Stimulated activated CD4-positive, alpha-beta T cell treated with anti-CD3 and anti-CD28 coated beads, TNF-alpha, amount 100 ng/mL, for 4 hours (primary cell): ENCODE results near the gene GNG4.

Experiments used
- DNase-seq, 3 experiments: peaks; one replicate each; pipeline ENCODE4 v3.0.0-alpha.2; 2020; ENCODE audit warnings: low read depth in 3 of 3

Gene GNG4

DNA sequence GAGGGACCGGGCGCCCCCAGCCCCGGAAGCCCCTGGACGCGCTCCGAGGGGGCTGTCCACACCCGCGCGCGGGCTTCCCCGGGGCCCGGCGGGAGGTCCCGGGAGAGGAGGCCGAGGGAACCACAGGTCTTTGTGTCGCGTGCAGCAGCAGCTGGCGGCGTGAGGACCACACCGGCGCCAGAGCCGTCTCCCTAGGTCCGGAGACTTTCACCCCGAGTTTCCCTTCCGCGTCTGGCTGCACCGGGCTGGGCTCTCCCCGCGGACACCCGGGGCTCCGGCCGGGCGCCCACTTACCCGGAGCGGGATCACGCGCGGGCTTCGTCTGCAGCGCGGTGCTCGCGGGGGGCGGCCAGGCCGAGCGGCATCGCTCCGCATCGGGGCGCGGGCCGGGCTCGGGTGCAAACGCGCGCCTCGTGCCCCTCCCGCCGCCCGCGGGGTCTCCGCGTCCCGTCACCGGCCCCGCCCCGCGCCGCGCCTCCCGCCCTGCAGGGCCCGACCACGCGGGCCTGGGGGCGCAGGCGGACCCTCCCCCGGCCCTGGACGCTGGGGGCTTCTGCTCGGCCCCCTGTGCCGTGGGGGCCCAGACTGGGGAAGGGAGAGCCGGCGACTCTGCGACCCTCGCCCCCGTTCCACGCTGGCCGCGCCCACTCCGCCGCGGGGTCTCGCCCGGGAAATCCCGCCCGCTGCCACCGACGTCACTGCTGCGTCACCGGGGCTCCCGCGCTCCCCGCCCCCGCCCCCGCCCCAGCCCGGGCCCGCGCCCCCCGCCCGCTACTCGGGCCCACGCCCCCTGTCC is at the start of gene GNG4:
GNG4 (minus strand) TSS at position 417 of the 796 bp plus-strand sequence. CDS start 65,946 bp downstream, outside the sequence.
- peak in 2 of 3 experiments; percentile 16 to 24 for DNase-seq

DNA sequence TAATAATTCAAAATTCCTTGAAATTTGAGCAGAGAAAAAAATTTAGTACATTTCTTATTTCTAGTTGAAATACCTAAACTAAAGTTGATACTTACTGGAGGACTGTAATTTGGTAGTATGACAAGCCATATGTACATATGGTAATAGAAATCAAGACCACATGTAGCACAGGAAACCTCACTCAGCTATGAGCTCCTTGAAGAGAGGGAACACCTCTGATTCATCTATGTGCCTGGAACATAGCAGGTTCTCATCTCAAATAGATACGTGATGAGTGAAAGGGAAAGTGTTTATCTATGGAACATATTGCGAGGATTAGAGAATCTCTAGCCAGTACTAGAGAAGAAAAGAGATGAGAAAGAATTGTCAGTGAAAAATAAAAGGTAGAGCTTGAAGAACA is 47.9 kb upstream of the GNG4 start:
- no peak for DNase-seq

DNA sequence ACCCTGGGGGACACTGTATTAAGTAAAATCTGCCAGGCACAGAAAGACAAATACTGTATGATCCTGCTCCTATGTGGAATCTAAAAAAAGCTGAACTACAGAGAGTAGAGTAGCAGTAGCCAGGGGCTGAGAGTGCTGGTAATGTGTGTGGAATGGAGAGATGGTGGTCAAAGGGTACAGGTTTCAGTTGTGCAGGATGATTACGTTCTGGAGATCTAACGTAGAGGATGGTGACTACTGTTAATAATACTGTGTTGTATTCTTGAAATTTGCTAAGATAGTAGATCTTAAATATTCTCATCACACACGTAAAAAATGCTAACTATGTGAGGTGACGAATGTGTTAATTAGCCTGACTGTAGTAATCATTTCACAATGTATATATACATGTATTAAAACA is 39.8 kb upstream of the GNG4 start:
- DNase-seq: no peak

DNA sequence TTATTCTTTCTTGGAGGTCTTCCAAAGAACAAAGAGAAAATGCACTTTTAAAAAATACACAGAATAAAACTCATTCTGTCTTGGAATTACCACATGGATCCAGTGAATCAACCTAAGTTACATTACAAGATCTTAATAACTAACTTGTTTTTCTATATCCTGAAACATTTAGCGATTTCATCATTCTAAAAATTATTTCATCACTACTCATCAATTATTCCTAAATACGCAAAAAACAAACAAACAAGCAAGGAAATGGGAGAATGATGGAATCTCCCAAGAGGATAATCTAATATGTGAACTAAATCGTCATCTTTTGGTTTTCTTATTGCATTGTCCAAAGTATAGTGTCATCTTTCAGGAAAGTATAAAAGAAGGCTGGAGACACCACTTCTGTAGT is 38.5 kb upstream of the GNG4 start:
- no peak for DNase-seq

DNA sequence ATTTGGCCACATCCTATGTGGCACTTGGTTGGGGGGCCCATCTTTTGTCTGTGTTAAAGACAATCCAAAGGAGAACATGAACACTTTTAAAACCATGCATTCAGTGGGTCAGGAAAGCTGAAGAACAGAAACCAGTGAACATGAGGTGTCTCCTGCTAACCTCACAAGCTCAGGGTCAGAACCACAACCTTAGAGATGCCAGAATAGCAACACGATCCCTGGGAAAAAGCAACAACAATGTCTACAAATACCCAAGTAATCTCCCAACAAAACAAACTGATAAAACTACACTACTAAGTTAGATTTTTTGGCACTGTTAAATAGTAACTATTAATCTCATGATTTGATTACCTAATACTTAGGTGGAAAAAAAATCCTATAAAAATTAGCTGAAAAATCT is 34.1 kb upstream of the GNG4 start:
- DNase-seq: no peak

DNA sequence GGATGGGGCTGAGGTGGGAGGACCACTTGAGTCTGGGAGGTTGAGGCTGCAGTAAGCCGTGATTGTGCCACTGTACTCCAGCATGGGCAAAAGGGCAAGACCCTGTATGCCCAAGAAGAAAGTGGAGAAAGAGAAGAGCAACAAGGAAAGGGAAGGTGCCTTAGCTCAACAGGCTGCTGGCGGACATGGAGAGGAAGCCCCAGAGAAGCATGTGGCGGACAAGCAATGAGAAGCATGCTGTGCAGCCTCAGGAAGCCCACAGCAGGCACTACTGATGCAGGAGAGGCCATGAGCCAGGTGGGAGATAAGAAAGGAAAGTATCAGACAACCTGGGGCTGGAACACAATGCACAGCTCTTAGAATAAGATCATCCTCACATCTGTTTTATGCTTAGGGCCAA is 32.6 kb upstream of the GNG4 start:
- no peak for DNase-seq

DNA sequence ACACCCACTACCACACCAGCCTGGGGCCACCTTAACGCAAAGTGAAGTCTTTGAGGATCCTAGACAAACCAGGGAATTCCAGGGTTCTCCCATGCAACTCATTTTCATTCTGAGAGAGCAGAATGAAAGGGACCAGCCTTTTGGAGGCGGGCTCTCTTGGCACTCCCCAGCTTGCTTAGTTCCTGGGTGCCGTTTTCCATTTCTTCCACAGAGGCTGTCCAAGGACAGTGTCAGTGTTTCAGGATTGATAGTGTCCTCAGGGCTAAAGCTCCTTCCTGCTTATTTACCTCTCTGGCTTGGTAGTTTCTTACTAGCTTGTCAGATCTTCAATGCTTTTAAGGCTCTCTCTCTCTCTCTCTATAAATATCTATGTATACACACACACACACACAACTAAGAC is 30.1 kb upstream of the GNG4 start:
- no peak for DNase-seq

DNA sequence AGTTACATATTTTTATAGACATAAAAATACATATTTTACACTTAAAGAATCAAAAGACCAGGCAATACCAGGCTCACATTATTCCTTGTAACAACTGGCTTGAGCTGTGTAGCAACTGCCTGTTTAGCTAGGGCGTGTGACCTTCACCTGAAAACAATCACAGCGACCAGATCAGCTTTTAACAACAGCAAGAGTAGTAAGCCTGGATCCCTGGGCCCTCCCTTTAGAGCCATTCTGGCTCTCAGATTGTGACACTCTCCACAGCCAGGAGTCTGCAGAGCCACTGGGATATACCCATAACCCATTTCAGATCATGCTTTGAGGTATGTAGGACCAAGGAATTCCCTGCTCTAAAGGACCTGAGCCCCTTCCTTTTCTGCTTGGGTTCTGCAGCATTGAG is 29.4 kb upstream of the GNG4 start:
- DNase-seq: no peak

DNA sequence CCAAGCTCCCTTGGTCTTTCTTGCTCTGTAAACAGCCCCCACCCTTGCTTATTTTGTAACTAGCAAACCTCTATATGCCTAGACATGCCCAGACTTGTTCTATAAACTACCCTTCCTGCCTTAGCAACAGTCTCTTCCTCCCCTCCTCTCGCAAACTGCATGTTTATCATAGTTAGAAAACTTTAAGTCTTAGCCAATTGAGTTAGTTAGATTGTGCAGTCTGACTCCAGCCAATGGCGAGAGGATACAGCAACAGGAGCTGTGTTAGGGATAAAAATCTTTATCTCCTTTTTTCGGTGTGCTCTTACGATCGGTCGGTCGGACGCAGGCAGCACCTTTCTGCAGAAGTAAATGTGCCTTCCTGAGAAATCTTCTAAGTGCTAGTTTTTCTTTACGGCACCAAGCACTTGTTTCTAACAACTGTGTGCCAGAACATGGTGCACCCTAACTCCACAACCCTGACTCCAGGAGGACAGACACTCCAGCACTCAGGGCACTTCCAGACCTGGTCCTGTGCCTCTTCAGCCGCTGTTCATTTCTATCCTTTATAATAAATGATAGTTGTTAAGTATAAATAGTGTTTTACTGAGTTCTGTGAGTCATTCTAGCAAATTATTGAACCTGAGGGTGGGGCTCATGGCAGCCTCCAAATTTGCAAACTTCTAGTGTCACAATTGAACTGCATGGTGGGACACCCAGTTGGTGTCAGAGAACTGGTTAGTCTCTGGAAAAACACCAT is 25.7 kb upstream of the GNG4 start:
- DNase-seq: no peak

DNA sequence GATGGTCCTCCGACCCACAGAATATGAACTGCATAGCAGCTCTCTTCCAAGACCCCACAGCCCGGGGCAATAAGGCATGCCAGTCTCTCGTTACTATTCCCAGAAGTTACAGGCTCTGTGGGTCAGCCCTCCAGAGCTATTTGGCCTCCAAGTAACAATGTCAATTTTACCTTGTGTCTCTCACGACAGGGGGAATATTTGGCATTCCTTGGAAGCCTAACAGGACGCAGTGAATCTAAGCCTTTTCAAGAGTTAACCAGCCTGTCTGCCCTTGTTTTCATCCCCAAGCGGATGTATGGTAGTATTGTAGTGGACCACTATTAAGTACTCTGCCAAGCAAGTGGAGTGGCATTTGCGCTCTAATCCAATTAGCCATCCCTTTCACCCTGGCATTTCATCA is 24.4 kb upstream of the GNG4 start:
- DNase-seq: no peak

DNA sequence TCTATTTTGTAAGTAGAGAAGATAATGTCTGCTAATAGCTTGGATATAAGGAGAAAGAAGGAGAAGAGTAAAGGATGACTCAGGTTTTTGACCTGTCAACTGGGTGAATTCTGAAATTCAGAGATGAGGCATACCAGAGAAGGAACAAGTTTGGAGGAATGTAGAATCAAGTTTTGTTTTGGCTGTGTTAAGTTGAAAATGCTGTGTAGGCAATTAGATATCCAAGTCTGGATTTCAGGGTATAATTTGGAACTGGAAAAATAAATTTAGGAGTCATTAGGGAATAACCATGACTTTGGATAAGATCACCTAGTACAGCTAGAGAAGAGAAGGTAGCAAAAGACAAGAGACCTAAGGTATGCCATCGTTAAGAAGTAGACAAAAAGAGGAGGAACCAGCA is 22.4 kb upstream of the GNG4 start:
- no peak for DNase-seq

DNA sequence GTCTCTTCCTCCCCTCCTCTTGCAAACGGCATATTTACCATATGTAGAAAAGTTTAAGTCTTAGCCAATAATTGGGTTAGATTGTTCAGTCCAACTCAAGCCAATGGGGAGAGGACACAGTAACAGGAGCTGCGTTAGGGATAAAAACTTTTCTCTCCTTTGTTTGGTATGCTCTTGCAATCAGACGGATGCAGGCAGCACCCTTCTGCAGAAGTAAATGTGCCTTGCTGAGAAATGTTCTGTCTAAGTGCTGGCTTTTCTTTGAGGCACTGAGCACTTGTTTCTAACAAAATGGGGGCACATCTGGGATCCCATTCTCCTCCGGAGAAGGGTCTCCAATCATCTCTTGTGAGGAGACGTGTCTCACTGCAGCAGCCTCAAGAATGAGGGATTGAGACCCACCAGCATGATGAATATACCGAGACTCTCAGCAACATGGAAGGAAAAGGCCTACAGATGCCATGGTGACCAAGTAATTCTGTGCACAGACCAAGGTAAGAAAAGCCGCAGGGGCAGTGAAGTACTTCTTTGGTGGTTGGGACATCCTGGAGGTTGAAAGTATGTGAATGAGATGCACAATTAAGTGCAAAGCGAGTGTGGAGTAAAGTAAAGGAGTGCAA is 20.7 kb upstream of the GNG4 start:
- no peak for DNase-seq

DNA sequence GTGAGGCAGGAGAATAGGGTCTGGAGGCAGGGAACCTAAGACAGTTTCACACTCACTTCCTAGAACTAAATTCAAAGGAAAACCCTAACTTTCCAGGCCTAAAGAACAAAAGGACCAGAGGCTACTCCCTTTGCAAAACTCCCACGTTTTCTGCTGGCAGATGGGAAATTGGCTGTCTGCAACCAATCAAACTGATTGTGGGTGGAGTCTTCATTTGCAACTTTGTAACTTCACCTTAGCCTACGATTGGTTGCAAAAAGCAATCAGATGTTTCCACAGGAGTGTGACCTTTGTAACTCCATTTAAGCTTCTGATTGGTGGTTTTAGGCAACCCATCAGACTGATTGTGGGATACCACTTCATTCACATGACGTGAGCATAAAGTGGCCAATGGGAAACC is 19.7 kb upstream of the GNG4 start:
- DNase-seq: no peak

DNA sequence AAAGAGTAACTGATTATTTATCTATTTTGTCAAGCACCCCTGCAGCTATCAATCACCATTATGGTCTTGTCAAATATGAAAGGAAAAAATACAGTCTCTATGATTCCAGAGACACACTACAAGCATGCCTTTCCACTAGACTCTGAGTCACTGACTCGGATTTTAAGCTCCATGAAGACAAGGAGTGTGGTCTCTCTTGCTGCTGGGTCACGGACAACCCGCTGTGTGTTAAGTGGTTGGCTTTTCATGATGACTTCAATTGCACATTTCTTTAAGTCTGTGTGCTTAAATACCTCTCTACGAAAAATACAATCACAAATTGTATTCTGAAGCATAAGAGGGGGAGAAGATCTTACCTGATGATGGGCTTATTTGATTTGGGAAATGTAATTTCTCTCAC is 14.0 kb upstream of the GNG4 start:
- no peak for DNase-seq

DNA sequence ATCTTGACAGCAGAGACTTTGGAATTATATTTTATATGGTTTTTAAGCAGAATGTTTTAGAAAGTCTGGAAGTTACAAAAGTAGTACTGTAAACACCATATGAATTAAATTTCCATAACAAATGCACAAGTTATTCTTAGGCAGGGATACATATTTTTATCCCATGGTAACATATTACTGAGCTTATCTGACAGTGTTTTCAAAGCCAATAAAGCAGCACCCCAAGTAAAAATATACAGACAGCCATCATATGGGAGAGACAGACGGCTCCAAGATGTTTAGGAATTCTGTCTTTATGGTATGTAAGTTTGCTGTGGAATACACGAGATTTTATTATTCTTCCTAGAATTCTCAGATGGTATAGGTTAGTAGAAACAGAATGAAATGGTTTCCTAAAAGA is 12.0 kb upstream of the GNG4 start:
- no peak for DNase-seq

DNA sequence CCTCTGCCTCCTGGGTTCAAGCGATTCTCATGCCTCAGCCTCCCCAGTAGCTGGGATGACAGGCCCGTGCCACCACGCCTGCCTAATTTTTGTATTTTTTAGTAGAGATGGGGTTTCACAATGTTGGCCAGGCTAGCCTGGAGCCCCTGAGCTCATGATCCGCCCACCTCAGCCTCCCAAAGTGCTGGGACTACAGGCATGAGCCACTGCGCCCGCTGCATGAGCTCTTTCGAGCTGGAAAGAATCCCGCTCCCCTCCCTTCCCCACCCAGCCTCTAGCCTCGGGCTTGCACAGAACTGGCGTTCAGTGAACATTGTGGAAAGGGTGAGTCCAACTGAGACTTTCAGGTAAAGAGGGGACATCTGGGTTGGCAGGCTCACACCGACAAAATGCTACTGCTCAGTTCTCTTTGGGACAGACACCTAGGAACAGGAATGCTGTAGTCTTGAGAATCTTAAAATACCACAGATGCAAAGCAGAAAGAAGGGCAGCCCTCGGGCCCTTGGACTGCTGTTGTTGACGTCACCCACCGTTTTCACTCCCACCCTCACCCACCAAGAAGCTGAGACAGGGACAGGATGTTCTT is 9.7 kb upstream of the GNG4 start:
- DNase-seq: no peak

DNA sequence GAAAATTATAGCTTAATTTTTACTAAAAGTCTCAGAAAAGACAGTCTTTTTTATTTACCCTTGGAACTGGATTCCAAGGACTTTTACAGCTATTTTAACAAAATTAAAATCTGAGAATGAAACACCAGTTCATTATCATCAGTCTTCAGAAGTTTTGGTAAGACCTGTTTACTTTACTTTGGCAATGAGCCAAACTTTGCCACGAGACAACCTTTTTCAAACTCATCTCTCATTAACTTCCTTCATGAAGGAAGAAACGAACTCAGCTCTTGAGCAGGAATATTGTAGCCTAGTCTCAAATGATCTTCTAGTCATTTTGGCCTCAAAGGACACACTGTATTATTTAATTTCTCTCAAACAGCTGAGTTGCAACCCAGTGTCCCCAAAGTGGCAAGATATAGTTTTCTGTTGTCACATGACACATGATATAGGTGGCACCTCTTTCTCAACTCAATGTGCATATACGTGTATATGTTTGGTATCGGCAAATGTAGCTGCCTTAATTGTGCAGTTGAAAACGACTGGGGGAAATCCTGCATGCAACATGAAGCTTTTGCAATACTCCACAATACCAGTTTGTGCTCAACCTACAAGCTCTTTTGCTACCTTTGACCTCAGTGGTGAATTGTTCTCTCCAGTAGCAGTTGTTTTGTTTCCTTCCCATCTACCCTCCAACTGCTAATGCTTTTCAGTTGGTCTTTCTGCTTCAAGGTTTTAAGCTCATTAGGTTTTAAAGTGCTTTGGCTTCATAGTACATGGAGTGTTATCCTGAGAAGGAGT is 8.4 kb upstream of the GNG4 start:
- DNase-seq: no peak

DNA sequence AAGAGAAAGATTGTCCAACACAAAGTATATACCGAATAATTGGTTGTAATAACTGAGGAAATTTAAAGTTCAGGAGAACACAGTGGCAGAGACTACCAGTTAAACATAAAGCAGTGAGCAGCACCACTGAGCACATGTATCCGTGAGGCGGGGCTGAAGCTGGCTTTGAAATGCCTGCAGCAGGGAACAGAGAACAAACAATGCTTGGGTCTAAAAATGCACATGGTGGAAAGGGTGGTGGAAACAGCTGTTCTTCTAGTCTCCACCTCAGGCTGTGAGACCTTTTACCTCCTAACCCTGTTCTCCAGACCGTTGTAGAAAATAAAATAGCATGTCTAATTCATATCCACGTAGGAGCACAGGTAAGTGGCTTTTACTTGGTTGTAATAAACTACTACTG is 7.7 kb upstream of the GNG4 start:
- DNase-seq: no peak

DNA sequence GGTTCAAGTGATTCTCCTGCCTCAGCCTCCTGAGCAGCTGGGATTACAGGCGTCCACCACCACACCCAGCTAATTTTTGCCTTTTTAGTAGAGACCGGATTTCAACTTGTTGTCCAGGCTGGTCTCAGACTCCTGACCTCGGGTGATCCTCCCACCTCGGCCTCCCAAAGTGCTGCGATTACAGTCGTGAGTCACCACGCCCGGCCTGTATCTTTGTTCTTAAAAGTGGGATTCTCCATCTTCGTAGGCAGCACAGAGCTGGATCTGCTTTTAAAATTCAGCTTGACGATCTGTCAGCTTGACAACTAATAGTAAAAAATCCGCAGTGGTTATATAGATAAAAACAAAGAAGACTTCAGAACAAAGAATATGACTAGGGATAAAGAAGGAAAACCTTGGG is 2.8 kb upstream of the GNG4 start:
- DNase-seq: no peak

DNA sequence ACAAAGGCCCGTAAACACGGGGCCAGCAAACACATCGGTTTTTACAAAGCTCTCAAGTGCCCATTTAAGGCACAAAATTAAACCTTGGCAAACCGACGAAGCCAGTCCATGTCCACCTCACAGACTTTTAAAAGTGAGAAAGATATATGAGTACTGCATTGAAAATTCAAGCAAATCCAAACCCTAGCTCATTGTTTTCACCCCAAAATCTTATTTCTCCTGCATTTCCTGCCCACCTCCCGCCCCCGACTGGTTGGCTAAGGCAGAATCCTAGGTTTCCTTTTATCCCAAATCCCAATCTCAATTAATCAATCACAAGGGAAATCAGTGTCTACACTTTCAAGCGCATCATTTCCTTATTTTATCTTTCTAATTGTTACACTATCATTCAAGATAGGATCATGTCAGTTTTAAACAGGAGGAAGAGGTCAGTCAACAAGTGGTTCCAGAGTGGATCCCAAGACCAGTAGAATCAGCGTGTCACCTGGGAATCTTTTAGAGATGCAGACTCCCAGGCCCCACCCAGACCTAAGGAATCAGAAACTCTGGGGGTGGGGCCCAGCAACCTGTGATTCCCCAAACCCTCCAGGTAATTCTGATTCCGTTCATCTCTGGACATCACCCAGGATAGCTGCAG is 1.7 kb upstream of the GNG4 start:
- no peak for DNase-seq
